Smooth muscle cell of bladder (primary cell): ENCODE measurements around the gene TMC8. TPM values are rescaled to one million over a fixed set of nuclear protein-coding genes. Genes with fewer than 3 reads are reported as not detected.

Source experiments
- total RNA-seq: library from RNA; depleted of rRNA; stranded (reverse); fragments of >200 nt; gene quantifications from 2 replicates; pipeline ENCODE4 v1.2.3, GENCODE V29; 2014

The TMC8 gene, protein sequence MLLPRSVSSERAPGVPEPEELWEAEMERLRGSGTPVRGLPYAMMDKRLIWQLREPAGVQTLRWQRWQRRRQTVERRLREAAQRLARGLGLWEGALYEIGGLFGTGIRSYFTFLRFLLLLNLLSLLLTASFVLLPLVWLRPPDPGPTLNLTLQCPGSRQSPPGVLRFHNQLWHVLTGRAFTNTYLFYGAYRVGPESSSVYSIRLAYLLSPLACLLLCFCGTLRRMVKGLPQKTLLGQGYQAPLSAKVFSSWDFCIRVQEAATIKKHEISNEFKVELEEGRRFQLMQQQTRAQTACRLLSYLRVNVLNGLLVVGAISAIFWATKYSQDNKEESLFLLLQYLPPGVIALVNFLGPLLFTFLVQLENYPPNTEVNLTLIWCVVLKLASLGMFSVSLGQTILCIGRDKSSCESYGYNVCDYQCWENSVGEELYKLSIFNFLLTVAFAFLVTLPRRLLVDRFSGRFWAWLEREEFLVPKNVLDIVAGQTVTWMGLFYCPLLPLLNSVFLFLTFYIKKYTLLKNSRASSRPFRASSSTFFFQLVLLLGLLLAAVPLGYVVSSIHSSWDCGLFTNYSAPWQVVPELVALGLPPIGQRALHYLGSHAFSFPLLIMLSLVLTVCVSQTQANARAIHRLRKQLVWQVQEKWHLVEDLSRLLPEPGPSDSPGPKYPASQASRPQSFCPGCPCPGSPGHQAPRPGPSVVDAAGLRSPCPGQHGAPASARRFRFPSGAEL
- total RNA-seq = not detected in 2 replicates

GRCh38 chr17:78130437-78131101, at the start of gene TMC8:
Gene TMC8, plus strand, starts transcription at chr17:78130771. Its CDS starts 818 bp downstream, at chr17:78131589.

DNA sequence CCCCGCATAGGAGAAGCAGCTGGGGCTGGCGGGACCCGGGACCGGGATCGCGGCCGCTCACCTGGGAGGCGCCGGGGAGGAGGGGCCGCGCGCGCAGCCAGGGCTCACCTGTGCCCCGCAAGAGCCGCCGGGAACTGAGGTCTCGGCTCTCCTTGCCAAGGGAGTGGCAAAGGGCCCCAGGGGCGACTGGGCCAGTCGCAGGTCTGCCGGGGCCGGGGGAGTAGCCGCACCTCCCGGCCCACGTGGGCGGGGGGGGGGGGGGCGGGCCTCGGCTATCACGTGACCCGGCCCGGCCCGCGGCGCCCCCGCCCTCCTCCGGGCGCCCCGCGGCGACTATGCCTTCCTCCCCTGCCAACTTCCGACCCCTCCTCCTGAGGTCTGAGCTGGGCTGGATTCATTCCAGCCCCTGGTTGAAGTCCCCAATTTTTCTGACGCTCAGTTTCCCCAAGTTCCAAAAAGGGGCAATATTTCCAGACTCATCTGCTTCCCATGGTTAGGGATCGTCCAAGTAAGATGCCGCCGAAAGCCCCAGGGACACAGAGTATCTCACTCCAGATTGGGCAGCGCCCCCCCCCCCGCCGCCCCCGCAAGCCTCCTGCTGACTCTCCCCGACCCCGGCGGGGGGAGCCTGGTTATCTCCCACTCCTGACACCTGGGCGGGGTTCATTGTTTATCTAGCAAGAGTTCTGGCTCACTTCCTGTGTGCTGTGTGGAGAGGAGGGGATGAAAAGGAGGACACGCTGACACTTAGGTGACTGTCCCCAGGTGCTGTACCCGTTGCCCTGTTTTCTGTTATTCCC, 1.8 kb upstream of the TMC8 start, which contains the start of gene TMC6:
Gene TMC6, minus strand, starts transcription at position 205 of the 800 bp plus-strand sequence. CDS start 1,923 bp downstream, outside the sequence.

DNA sequence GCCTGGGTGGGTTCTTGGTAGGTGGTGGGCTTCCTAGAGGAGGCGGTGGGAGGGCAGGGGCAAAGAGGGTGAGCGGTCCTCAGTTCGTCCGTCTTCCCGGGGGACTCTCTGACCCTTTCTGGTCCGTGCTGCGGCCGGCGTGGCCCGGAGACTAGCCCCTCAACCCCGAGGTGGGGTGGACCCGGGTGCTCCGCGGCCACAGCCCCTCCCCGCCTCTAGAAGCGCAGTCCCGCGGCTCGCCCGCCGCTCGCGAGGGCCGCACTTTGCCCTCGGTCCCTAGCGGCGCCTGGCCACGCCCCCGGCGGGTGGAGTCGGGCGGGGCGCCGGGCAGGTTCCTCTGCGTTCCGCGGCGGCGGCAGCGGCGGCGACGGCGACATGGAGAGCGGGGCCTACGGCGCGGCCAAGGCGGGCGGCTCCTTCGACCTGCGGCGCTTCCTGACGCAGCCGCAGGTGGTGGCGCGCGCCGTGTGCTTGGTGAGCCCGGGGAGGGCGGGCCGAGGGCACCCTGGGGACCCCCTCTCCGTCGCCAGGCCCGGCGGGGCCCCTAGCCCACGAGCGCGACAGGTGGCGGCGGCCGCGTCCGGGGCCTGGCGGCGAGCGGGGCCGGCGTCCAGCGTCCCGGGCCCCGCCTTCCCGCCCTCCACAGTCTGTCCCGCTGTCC, 37.8 kb downstream of the TMC8 start, which contains the start of gene SYNGR2:
Gene SYNGR2, plus strand, starts transcription at position 340 of the 661 bp plus-strand sequence. Its CDS starts 36 bp downstream, at position 376.

DNA sequence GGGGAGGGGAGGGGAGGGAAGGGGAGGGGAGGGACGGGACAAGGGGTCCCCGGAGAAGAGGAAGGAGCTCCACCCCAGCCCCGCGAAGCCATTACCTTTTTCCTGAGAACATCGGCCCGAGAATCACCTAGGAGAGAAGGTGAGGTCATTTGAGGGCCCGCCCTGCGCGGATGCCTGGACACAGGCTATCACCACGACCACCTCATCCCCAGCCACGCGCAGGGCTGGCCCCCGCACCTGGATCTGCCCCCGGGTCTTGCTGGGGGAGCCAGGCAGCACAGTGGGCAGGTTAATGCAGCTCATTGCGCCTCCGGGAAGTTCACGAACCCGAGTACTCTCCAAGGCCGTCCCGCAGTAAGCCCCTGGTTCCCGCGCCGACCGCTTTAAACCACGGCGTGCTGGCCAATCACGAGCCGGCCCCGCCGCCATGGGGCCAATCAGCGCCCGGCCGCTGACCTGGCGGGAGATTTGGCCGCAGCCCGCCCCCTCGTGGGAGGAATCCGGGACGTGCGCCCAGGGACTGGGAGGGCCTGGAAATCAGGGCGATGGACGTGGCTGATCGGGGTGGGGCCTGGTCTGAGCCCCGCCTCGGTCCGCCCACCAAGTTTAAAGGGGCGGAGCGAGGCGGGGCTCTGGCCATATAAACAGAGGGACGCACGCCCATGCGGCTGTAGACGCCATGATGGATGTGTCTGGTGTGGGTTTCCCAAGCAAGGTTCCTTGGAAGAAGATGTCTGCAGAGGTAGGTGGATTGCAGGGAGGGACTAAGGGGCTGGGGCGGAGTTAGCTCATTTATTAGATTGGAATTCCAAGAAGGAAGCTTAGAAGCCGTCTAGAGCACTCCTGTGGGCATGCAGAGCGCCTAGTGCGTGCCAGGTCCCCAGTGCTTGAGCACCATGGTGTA, 56.4 kb downstream of the TMC8 start, which contains the start of the genes AFMID and TK1:
Gene AFMID, plus strand, starts transcription at position 671 of the 904 bp plus-strand sequence. Its CDS starts 9 bp downstream, at position 680.
Gene TK1, minus strand, starts transcription at position 361 of the 904 bp plus-strand sequence. Its CDS starts 58 bp downstream, at position 303.

Other genes with a start within 250 kb of the TMC8 start
- gene TNRC6C, start 172.1 kb upstream of the TMC8 start, total RNA-seq = 3.1 and 3.4 TPM in 2 replicates
- gene TMC6, start 2.0 kb upstream of the TMC8 start, total RNA-seq = 0.28 and 0.92 TPM in 2 replicates
- not detected in 2 replicates for gene C17orf99, start 15.6 kb downstream of the TMC8 start, total RNA-seq
- 12.8 and 15.3 TPM in 2 replicates for gene SYNGR2, start 37.8 kb downstream of the TMC8 start, total RNA-seq
- gene TK1, start 56.3 kb downstream of the TMC8 start, total RNA-seq = 25.8 and 33.8 TPM in 2 replicates
- gene AFMID, start 56.6 kb downstream of the TMC8 start, total RNA-seq = 19.8 and 32.2 TPM in 2 replicates
- gene BIRC5, start 83.5 kb downstream of the TMC8 start, total RNA-seq = 10.5 and 15.5 TPM in 2 replicates
- not detected in 2 replicates for gene TMEM235, start 100.9 kb downstream of the TMC8 start, total RNA-seq
- gene SOCS3, start 229.3 kb downstream of the TMC8 start, total RNA-seq = 112 and 138 TPM in 2 replicates
- gene PGS1, start 247.9 kb downstream of the TMC8 start, total RNA-seq = 29.2 and 32.5 TPM in 2 replicates